GM23338 (cell line): ENCODE data around the gene PHF8. TPM values are rescaled to one million over a fixed set of nuclear protein-coding genes. Genes with fewer than 3 reads are reported as not detected.

Source experiments
- ATAC-seq: fragments of 200-7000 bp; cut with Tn5 transposase; 3 replicates; pipeline ENCODE4 v1.9.1; 2020
- DNase-seq: peaks from one replicate; pipeline ENCODE4 v3.0.0-alpha.2; 2015; ENCODE audit warnings: low spot score
- H2AFZ ChIP-seq: fragments of 200-600 bp; sonication (generic); 2 replicates; pipeline ENCODE4 v1.8.0; 2016; ENCODE audit warnings: antibody characterized with exemption, mild to moderate bottlenecking, moderate library complexity
- H3F3A ChIP-seq: fragments of 200-600 bp; sonication (generic); replicated peaks from 2 replicates; pipeline ENCODE4 v1.8.0; 2017; ENCODE audit warnings: antibody characterized with exemption, mixed run types, low read depth
- H3K27ac ChIP-seq: fragments of 200-600 bp; sonication (generic); 2 replicates; pipeline ENCODE4 v1.6.1; 2016; ENCODE audit warnings: low read depth
- H3K27me3 ChIP-seq: fragments of 200-600 bp; sonication (generic); 2 replicates; pipeline ENCODE4 v1.8.0; 2016; ENCODE audit warnings: mild to moderate bottlenecking, mixed run types, moderate library complexity; ENCODE audit not compliant: insufficient read depth
- H3K36me3 ChIP-seq: fragments of 200-600 bp; sonication (generic); 2 replicates; pipeline ENCODE4 v1.8.0; 2016; ENCODE audit warnings: mild to moderate bottlenecking; ENCODE audit not compliant: insufficient read depth
- H3K4me1 ChIP-seq: fragments of 200-600 bp; sonication (generic); 2 replicates; pipeline ENCODE4 v1.8.0; 2016; ENCODE audit warnings: mild to moderate bottlenecking, moderate library complexity; ENCODE audit not compliant: insufficient read depth
- H3K4me2 ChIP-seq: fragments of 200-600 bp; sonication (generic); 2 replicates; pipeline ENCODE4 v1.7.1; 2017; ENCODE audit warnings: mixed run types
- H3K4me3 ChIP-seq: fragments of 200-600 bp; sonication (generic); 2 replicates; pipeline ENCODE4 v1.6.1; 2016; ENCODE audit warnings: mixed run types
- H3K79me2 ChIP-seq: fragments of 200-600 bp; sonication (generic); replicated peaks from 2 replicates; pipeline ENCODE4 v1.8.0; 2017; ENCODE audit warnings: mild to moderate bottlenecking; ENCODE audit not compliant: insufficient read depth
- H3K9me2 ChIP-seq: fragments of 200-600 bp; sonication (generic); 2 replicates; pipeline ENCODE4 v1.8.0; 2017; ENCODE audit not compliant: insufficient read depth
- H4K20me1 ChIP-seq: fragments of 200-600 bp; sonication (generic); replicated peaks from 2 replicates; pipeline ENCODE4 v1.8.0; 2017; ENCODE audit warnings: mild to moderate bottlenecking; ENCODE audit not compliant: insufficient read depth
- H3K27ac Mint-ChIP-seq: 2 replicates; pipeline ENCODE4 v1.8.0; 2020; ENCODE audit warnings: inconsistent platforms, mild to moderate bottlenecking, moderate library complexity, mixed read lengths
- H3K27me3 Mint-ChIP-seq: 3 replicates; pipeline ENCODE4 v1.8.0; 2022; ENCODE audit warnings: low read depth, mild to moderate bottlenecking, moderate library complexity, mixed read lengths, inconsistent platforms; ENCODE audit not compliant: insufficient read depth, poor library complexity
- H3K36me3 Mint-ChIP-seq: 3 replicates; pipeline ENCODE4 v1.8.0; 2021; ENCODE audit warnings: low read depth, mild to moderate bottlenecking, inconsistent platforms, moderate library complexity, mixed read lengths
- H3K4me1 Mint-ChIP-seq: 3 replicates; pipeline ENCODE4 v1.8.0; 2020; ENCODE audit warnings: mild to moderate bottlenecking, inconsistent platforms, mixed read lengths
- H3K4me3 Mint-ChIP-seq: 3 replicates; pipeline ENCODE4 v1.8.0; 2021; ENCODE audit warnings: moderate library complexity, mild to moderate bottlenecking, inconsistent platforms, mixed read lengths
- H3K9me3 Mint-ChIP-seq: 3 replicates; pipeline ENCODE4 v1.8.0; 2020; ENCODE audit warnings: moderate library complexity, mild to moderate bottlenecking, inconsistent platforms, mixed read lengths
- CREB1 ChIP-seq: fragments of 250-450 bp; sonication (Bioruptor Pico); IDR thresholded peaks from 2 replicates; pipeline ENCODE4 v1.5.0; 2020; ENCODE audit warnings: low read depth, mild to moderate bottlenecking, moderate library complexity
- CTCF ChIP-seq, 2 experiments: fragments of 200-600 bp in 1 of 2; sonication (generic) in 1 of 2; conservative IDR thresholded peaks; 2 replicates each; pipeline versions ENCODE4 v1.5.1 to v1.6.1; 2016 to 2017; ENCODE audit warnings: antibody characterized with exemption in 2 of 2, low read depth in 2 of 2, mild to moderate bottlenecking in 2 of 2, moderate library complexity in 1 of 2
- ETS1 ChIP-seq: IDR thresholded peaks from 2 replicates; pipeline ENCODE4 v1.6.1; 2016; ENCODE audit warnings: antibody characterized with exemption
- EZH2 ChIP-seq: fragments of 200-600 bp; sonication (generic); IDR thresholded peaks from one replicate; pipeline ENCODE4 v1.8.0; 2017; ENCODE audit warnings: antibody characterized with exemption, mild to moderate bottlenecking, low read depth; ENCODE audit not compliant: unreplicated experiment
- EZH2phosphoT487 ChIP-seq: fragments of 200-600 bp; sonication (generic); IDR thresholded peaks from one replicate; pipeline ENCODE4 v1.8.1; 2018; ENCODE audit warnings: antibody characterized with exemption; ENCODE audit not compliant: unreplicated experiment
- JUNB ChIP-seq: IDR thresholded peaks from one replicate; pipeline ENCODE4 v1.6.1; 2016; ENCODE audit warnings: antibody characterized with exemption; ENCODE audit not compliant: unreplicated experiment
- NANOG ChIP-seq: IDR thresholded peaks from 2 replicates; pipeline ENCODE4 v1.6.1; 2016; ENCODE audit warnings: antibody characterized with exemption, borderline replicate concordance
- POLR2AphosphoS5 ChIP-seq: IDR thresholded peaks from 2 replicates; pipeline ENCODE4 v1.6.1; 2016; ENCODE audit warnings: antibody characterized with exemption, low read depth
- REST ChIP-seq: IDR thresholded peaks from one replicate; pipeline ENCODE4 v1.6.1; 2018; ENCODE audit warnings: antibody characterized with exemption; ENCODE audit not compliant: unreplicated experiment
- STAT1 ChIP-seq: IDR thresholded peaks from one replicate; pipeline ENCODE4 v1.6.1; 2016; ENCODE audit warnings: antibody characterized with exemption; ENCODE audit not compliant: unreplicated experiment
- ZNF114 ChIP-seq: fragments of 250-450 bp; sonication (Bioruptor Pico); IDR thresholded peaks from 2 replicates; pipeline ENCODE4 v1.5.0; 2020; ENCODE audit warnings: mild to moderate bottlenecking, moderate library complexity
- ZNF331 ChIP-seq: fragments of 250-450 bp; sonication (Bioruptor Pico); IDR thresholded peaks from 2 replicates; pipeline ENCODE4 v1.5.0; 2020; ENCODE audit warnings: low read depth, mild to moderate bottlenecking, moderate library complexity
- polyA plus RNA-seq: library from polyadenylated mRNA; unstranded; fragments of >200 nt; fragmentation: Nextera tagmentation; extraction: Ambion mirVana; gene quantifications from 2 replicates; pipeline ENCODE4 v1.2.1, GENCODE V29; 2016
- total RNA-seq: library from RNA; depleted of rRNA; stranded (reverse); fragments of >200 nt; shearing (Covaris generic); gene quantifications from 2 replicates; pipeline ENCODE4 v1.2.3, GENCODE V29; 2014

PHF8 gene
- total and polyA plus RNA-seq, 2 experiments from 2014 or later = 12.8 to 30.6 TPM

GRCh38 chrX:53926030-53926429 is 118.2 kb downstream of the PHF8 start (continued):
- TF ChIP-seq ZNF114 (CRISPR knock-in tag) (no peak), ETS1 (no peak), CTCF (conservative IDR thresholded peaks at IDR 0.05; ENCODE audit: low read depth in 2 of 2) (no peak), REST (no peak), POLR2AphosphoS5 (no peak), ZNF331 (CRISPR knock-in tag) (no peak), EZH2phosphoT487 (no peak), STAT1 (no peak)

GRCh38 chrX:53918702-53919101 is 125.6 kb downstream of the PHF8 start:
- Mint-ChIP-seq H3K4me1 (no peaks in the 10 kb centered on the region), H3K9me3 (no peaks in the 10 kb centered on the region), H3K27ac (no peak overlapping the region), H3K36me3 (no peaks in the 10 kb centered on the region), H3K4me3 (no peak overlapping the region), H3K27me3 (no peaks in the 10 kb centered on the region)
- Histone ChIP-seq H3F3A (no peaks in the 10 kb centered on the region), H3K36me3 (no peaks in the 10 kb centered on the region), H4K20me1 (no peaks in the 10 kb centered on the region), H3K4me3 (no peak overlapping the region), H3K4me2 (no peak overlapping the region), H3K9me2 (no peaks in the 10 kb centered on the region), H2AFZ (no peak overlapping the region), H3K27me3 (no peaks in the 10 kb centered on the region), H3K4me1 (no peaks in the 10 kb centered on the region), H3K27ac (no peak overlapping the region), H3K79me2 (no peaks in the 10 kb centered on the region)
- ATAC-seq = no peak
- no peak for DNase-seq
- TF ChIP-seq ZNF114 (CRISPR knock-in tag) (no peak), JUNB (no peak), STAT1 (no peak), ETS1 (no peak), REST (no peak), EZH2 (no peak), CREB1 (CRISPR knock-in tag) (no peak), CTCF (conservative IDR thresholded peaks at IDR 0.05; ENCODE audit: low read depth in 2 of 2) (no peak), NANOG (no peak), POLR2AphosphoS5 (no peak), EZH2phosphoT487 (no peak), ZNF331 (CRISPR knock-in tag) (no peak)
